HCT116 (cell line): Measurements from ENCODE around the gene COL5A1. TPM values are rescaled to one million over a fixed set of nuclear protein-coding genes. Genes with fewer than 3 reads are reported as not detected.

Source experiments
- ATAC-seq: fragments of 200-7000 bp; cut with Tn5 transposase; 2 replicates; pipeline ENCODE4 v1.9.1; 2020; ENCODE audit warnings: mild to moderate bottlenecking, moderate library complexity
- BruUV-seq: library from RNA; stranded (reverse); fragments of 400-500 nt; replicated peaks from 2 replicates; lab custom pipeline; 2021; lab: Mats Ljungman, UMichigan
- CTCF ChIA-PET: fragments of 300-600 bp; sonication (Branson Sonifier 250); formaldehyde crosslinking; loops from one replicate; lab custom pipeline; 2021; ENCODE audit warnings: antibody characterized with exemption; lab: Charles Lee
- POLR2A ChIA-PET: fragments of 300-600, 350-600 bp; sonication (Branson Sonifier 250); formaldehyde crosslinking; loops from one replicate; lab custom pipeline; 2021; ENCODE audit warnings: antibody characterized with exemption; lab: Charles Lee
- RAD21 ChIA-PET, 2 experiments: fragments of 300-600 bp; sonication (Branson Sonifier 250); formaldehyde crosslinking; loops; one replicate each; lab custom pipeline; 2023; ENCODE audit warnings: low total read pairs in 2 of 2; ENCODE audit not compliant: uncharacterized antibody in 2 of 2, unreplicated experiment in 2 of 2, low non-redundant PET in 1 of 2; lab: Charles Lee
- DNase-seq: peaks from one replicate; pipeline ENCODE4 v3.0.0-alpha.2; 2010; ENCODE audit warnings: low read depth, low spot score
- H2AFZ ChIP-seq: fragments of 200-600 bp; shearing (Covaris generic), sonication (generic); 2 replicates; pipeline ENCODE4 v1.6.1; 2017; ENCODE audit warnings: low read depth, mixed run types, mixed read lengths, antibody characterized with exemption, low read length; ENCODE audit not compliant: poor library complexity, severe bottlenecking
- H3K27ac ChIP-seq: 2 replicates; pipeline ENCODE4 v1.5.1; 2012; ENCODE audit warnings: low read depth, low read length
- H3K27me3 ChIP-seq: fragments of 200-600 bp; sonication (generic); 2 replicates; pipeline ENCODE4 v1.6.1; 2016; ENCODE audit warnings: mixed run types, low read length, mixed read lengths; ENCODE audit not compliant: insufficient read depth
- H3K36me3 ChIP-seq, 2 experiments: fragments of 200-500 bp in 1 of 2; fragments of 200-600 bp in 1 of 2; sonication (Bioruptor generic) in 1 of 2; sonication (generic) in 1 of 2; 2 replicates each; pipeline versions ENCODE4 v1.5.1 to v1.6.1; 2014 to 2016; ENCODE audit warnings: low read length in 2 of 2, inconsistent platforms in 1 of 2, mixed read lengths in 1 of 2, mixed run types in 1 of 2; ENCODE audit not compliant: insufficient read depth in 2 of 2, control insufficient read depth in 1 of 2
- H3K4me1 ChIP-seq, 2 experiments: fragments of 200-600 bp in 1 of 2; sonication (generic) in 1 of 2; 2 replicates each; pipeline versions ENCODE4 v1.5.1 to v1.6.1; 2012 to 2017; ENCODE audit warnings: low read length in 2 of 2, inconsistent platforms in 1 of 2, mild to moderate bottlenecking in 1 of 2, mixed read lengths in 1 of 2, mixed run types in 1 of 2, moderate library complexity in 1 of 2; ENCODE audit not compliant: insufficient read depth in 2 of 2, control insufficient read depth in 1 of 2
- H3K4me2 ChIP-seq: fragments of 200-600 bp; sonication (generic); 2 replicates; pipeline ENCODE4 v1.6.1; 2017; ENCODE audit warnings: mixed run types, low read length, mixed read lengths
- H3K4me3 ChIP-seq, 2 experiments: fragments of 200-600 bp in 1 of 2; sonication (generic) in 1 of 2; replicated peaks in 1 of 2; 2 replicates each; pipeline ENCODE4 v1.5.1; 2011 to 2016; ENCODE audit warnings: low read length in 2 of 2, control low read depth in 1 of 2, low read depth in 1 of 2, mild to moderate bottlenecking in 1 of 2, mixed read lengths in 1 of 2, mixed run types in 1 of 2
- H3K79me2 ChIP-seq: fragments of 200-600 bp; sonication (generic); 2 replicates; pipeline ENCODE4 v1.6.1; 2017; ENCODE audit warnings: mild to moderate bottlenecking, mixed run types, low read length, moderate library complexity, mixed read lengths; ENCODE audit not compliant: insufficient read depth
- H3K9ac ChIP-seq: fragments of 200-600 bp; sonication (generic); 2 replicates; pipeline ENCODE4 v1.6.1; 2016; ENCODE audit warnings: low read length, mixed read lengths
- H3K9me2 ChIP-seq: fragments of 200-600 bp; sonication (generic), shearing (Covaris generic); 2 replicates; pipeline ENCODE4 v1.6.1; 2017; ENCODE audit warnings: mixed run types, mild to moderate bottlenecking, moderate library complexity; ENCODE audit not compliant: insufficient read depth
- H3K9me3 ChIP-seq, 2 experiments: fragments of 200-500 bp in 1 of 2; fragments of 200-600 bp in 1 of 2; sonication (Bioruptor generic) in 1 of 2; sonication (generic) in 1 of 2; 2 replicates each; pipeline ENCODE4 v1.6.1; 2014 to 2017; ENCODE audit warnings: low read length in 2 of 2, mixed read lengths in 2 of 2, inconsistent platforms in 1 of 2, low read depth in 1 of 2, mild to moderate bottlenecking in 1 of 2, mixed run types in 1 of 2, moderate library complexity in 1 of 2; ENCODE audit not compliant: control insufficient read depth in 1 of 2, insufficient read depth in 1 of 2
- H4K20me1 ChIP-seq: fragments of 200-600 bp; sonication (generic), shearing (Covaris generic); 2 replicates; pipeline ENCODE4 v1.6.1; 2017; ENCODE audit warnings: mixed run types, mild to moderate bottlenecking, moderate library complexity; ENCODE audit not compliant: insufficient read depth
- ELF1 ChIP-seq: IDR thresholded peaks from 2 replicates; pipeline ENCODE4 v1.6.1; 2012; ENCODE audit warnings: low read depth, borderline replicate concordance
- EZH2phosphoT487 ChIP-seq: fragments of 200-600 bp; IDR thresholded peaks from 2 replicates; pipeline ENCODE4 v1.6.1; 2018; ENCODE audit warnings: antibody characterized with exemption, borderline replicate concordance
- RAD21 ChIP-seq: IDR thresholded peaks from 2 replicates; pipeline ENCODE4 v1.6.1; 2012; ENCODE audit warnings: low read depth, mild to moderate bottlenecking
- SP1 ChIP-seq: IDR thresholded peaks from 2 replicates; pipeline ENCODE4 v1.6.1; 2012; ENCODE audit warnings: low read depth
- intact Hi-C: fragments of 100-400 bp; cut with micrococcal nuclease; formaldehyde crosslinking; loops from 2 replicates; pipeline ENCODE4 v1.10.0; 2022
- total RNA-seq: library from RNA; stranded (reverse); gene quantifications from one replicate; pipeline ENCODE4 v1.2.1, GENCODE V29; 2021; ENCODE audit not compliant: unreplicated experiment
- TF ChIP-seq, protein P1 (sequence below), 3 experiments: fragments of 200-600 bp in 1 of 3; sonication (generic) in 1 of 3; IDR thresholded peaks in 2 of 3; conservative IDR thresholded peaks in 1 of 3; 2 replicates each; pipeline ENCODE4 v1.5.1; 2012 to 2017; ENCODE audit warnings: low read depth in 2 of 3, low read length in 2 of 3, antibody characterized with exemption in 1 of 3, borderline replicate concordance in 1 of 3, control low read depth in 1 of 3, mild to moderate bottlenecking in 1 of 3, mixed read lengths in 1 of 3, mixed run types in 1 of 3, moderate library complexity in 1 of 3; ENCODE audit not compliant: insufficient read depth in 1 of 3
- TF ChIP-seq, protein P2 (sequence below): IDR thresholded peaks from 2 replicates; pipeline ENCODE4 v1.6.1; 2012; ENCODE audit warnings: low read depth
- TF ChIP-seq, protein P3 (sequence below): IDR thresholded peaks from 2 replicates; pipeline ENCODE4 v1.6.1; 2012

Gene COL5A1
- total RNA-seq, 1 experiment from 2014 or later: 0.30 TPM

DNA sequence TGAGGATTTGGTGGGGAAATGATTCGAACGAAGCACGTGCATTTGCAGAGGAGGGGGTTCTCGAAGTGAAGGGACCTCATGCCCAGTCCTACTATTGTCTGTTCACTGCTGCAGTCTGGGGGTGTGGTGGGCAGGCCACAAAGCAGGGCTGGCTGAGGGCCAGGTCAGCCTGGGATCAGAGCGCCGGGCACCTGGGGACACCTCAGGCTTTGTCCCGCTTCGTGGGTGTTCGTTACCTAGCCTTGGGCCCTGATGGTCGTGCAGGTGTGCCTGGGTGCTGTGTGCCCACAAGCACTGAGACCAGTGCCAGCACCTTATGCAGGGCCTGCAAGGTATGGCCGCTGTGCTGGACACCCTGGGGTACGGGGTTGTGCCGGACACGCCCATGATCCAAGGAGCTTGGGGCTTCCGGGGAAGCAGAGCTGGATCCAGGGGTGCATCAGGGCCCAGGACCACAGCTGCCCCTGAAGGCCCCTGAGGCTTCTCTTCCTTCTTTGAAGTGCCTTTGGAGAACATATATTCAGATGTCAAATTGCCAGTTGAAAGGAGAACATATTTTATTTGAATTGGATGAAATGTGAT is 80.6 kb downstream of the COL5A1 start:
- Histone ChIP-seq H3K4me3 (no peak overlapping the region), H3K9me2 (no peaks in the 10 kb centered on the region), H3K4me1 (no peaks in the 10 kb centered on the region), H3K36me3 (no peaks in the 10 kb centered on the region), H3K27me3 (peaks cover 43% of the 10 kb centered on the region), H3K4me2 (no peak overlapping the region), H2AFZ (no peak overlapping the region), H3K79me2 (no peaks in the 10 kb centered on the region), H3K9me3 (no peaks in the 10 kb centered on the region), H4K20me1 (no peaks in the 10 kb centered on the region), H3K27ac (no peak overlapping the region), H3K9ac (no peak overlapping the region)
- DNase-seq (no peak), ATAC-seq (no peak)
- ChIA-PET CTCF (no interaction called here), RAD21 (no interaction called here), POLR2A (no interaction called here)
- BruUV-seq: no TSS peak
- TF ChIP-seq, protein P1, sequence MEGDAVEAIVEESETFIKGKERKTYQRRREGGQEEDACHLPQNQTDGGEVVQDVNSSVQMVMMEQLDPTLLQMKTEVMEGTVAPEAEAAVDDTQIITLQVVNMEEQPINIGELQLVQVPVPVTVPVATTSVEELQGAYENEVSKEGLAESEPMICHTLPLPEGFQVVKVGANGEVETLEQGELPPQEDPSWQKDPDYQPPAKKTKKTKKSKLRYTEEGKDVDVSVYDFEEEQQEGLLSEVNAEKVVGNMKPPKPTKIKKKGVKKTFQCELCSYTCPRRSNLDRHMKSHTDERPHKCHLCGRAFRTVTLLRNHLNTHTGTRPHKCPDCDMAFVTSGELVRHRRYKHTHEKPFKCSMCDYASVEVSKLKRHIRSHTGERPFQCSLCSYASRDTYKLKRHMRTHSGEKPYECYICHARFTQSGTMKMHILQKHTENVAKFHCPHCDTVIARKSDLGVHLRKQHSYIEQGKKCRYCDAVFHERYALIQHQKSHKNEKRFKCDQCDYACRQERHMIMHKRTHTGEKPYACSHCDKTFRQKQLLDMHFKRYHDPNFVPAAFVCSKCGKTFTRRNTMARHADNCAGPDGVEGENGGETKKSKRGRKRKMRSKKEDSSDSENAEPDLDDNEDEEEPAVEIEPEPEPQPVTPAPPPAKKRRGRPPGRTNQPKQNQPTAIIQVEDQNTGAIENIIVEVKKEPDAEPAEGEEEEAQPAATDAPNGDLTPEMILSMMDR (IDR thresholded peaks at IDR 0.05 in 2 of 3, conservative IDR thresholded peaks at IDR 0.05 in 1 of 3; ENCODE audit: borderline replicate concordance in 1 of 3, insufficient read depth in 1 of 3, low read depth in 2 of 3, low read length in 2 of 3): no peak
- intact Hi-C loops: no loop called here

DNA sequence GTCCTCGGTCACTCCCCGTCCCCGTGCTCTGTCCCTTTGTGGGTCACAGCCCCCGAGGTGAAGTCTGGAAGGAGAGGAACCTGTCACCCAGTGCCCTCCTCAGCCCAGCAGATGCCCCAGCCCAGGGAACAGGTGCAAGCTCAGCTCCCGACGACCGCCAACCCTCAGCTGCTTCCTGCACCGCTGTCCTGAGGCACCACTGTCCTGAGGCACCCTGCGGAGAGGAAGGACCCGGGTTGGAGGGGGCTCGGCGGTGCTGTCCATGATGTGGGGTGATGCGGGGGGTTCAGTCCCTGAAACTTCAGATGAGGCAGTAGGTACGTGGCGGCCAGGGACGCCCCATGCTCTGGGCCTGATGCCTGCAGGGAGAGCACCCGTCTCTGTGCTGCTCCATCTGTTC is 81.4 kb downstream of the COL5A1 start:
- intact Hi-C loops: no loop called here
- TF ChIP-seq, protein P2, sequence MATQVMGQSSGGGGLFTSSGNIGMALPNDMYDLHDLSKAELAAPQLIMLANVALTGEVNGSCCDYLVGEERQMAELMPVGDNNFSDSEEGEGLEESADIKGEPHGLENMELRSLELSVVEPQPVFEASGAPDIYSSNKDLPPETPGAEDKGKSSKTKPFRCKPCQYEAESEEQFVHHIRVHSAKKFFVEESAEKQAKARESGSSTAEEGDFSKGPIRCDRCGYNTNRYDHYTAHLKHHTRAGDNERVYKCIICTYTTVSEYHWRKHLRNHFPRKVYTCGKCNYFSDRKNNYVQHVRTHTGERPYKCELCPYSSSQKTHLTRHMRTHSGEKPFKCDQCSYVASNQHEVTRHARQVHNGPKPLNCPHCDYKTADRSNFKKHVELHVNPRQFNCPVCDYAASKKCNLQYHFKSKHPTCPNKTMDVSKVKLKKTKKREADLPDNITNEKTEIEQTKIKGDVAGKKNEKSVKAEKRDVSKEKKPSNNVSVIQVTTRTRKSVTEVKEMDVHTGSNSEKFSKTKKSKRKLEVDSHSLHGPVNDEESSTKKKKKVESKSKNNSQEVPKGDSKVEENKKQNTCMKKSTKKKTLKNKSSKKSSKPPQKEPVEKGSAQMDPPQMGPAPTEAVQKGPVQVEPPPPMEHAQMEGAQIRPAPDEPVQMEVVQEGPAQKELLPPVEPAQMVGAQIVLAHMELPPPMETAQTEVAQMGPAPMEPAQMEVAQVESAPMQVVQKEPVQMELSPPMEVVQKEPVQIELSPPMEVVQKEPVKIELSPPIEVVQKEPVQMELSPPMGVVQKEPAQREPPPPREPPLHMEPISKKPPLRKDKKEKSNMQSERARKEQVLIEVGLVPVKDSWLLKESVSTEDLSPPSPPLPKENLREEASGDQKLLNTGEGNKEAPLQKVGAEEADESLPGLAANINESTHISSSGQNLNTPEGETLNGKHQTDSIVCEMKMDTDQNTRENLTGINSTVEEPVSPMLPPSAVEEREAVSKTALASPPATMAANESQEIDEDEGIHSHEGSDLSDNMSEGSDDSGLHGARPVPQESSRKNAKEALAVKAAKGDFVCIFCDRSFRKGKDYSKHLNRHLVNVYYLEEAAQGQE: no peak
- TF ChIP-seq SP1: no peak
- TF ChIP-seq RAD21: no peak
- no peak for TF ChIP-seq ELF1
- TF ChIP-seq EZH2phosphoT487: no peak
- TF ChIP-seq, protein P3, sequence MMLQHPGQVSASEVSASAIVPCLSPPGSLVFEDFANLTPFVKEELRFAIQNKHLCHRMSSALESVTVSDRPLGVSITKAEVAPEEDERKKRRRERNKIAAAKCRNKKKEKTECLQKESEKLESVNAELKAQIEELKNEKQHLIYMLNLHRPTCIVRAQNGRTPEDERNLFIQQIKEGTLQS: no peak
- H3K27me3 ChIP-seq: peaks cover 43% of the 10 kb centered on the region
- CTCF ChIA-PET: no interaction called here
- DNase-seq (no peak), ATAC-seq (no peak)
- H3K4me2 ChIP-seq: no peak overlapping the region
- no peaks in the 10 kb centered on the region for H3K4me1 ChIP-seq
- BruUV-seq: no TSS peak
- no peak overlapping the region for H2AFZ ChIP-seq
- no peaks in the 10 kb centered on the region for H3K9me3 ChIP-seq
- H3K27ac ChIP-seq: no peak overlapping the region
- H3K79me2 ChIP-seq: no peaks in the 10 kb centered on the region
- H3K9me2 ChIP-seq: no peaks in the 10 kb centered on the region
- no peak overlapping the region for H3K9ac ChIP-seq
- RAD21 ChIA-PET: no interaction called here
- no peak overlapping the region for H3K4me3 ChIP-seq
- no peaks in the 10 kb centered on the region for H3K36me3 ChIP-seq
- H4K20me1 ChIP-seq: no peaks in the 10 kb centered on the region
- POLR2A ChIA-PET: no interaction called here
